Aorta (tissue), 5 donors: ENCODE data around the gene CDKN1A. TPM values are rescaled to one million over a fixed set of nuclear protein-coding genes. Genes with fewer than 3 reads are reported as not detected.

Experiments used
- ATAC-seq: fragments of 200-7000 bp; cut with Tn5 transposase; one replicate; pipeline ENCODE4 v1.9.1; 2022; ENCODE audit warnings: moderate library complexity; ENCODE audit not compliant: low FRiP score
- DNase-seq, 2 donors: peaks; one replicate each; pipeline ENCODE4 v3.0.0-alpha.2; 2020
- H3K27ac ChIP-seq, 2 donors: one replicate each; pipeline ENCODE4 v1.5.1; 2013; ENCODE audit warnings: low read length in 2 of 2, mild to moderate bottlenecking in 2 of 2, moderate library complexity in 2 of 2, control low read depth in 1 of 2, inconsistent platforms in 1 of 2, low read depth in 1 of 2
- H3K27me3 ChIP-seq, 2 donors: one replicate each; pipeline ENCODE4 v1.6.1; 2013; ENCODE audit warnings: control low read depth in 1 of 2, low read length in 1 of 2, mild to moderate bottlenecking in 1 of 2, moderate library complexity in 1 of 2; ENCODE audit not compliant: insufficient read depth in 2 of 2, control insufficient read depth in 1 of 2
- H3K36me3 ChIP-seq, 2 donors: one replicate each; pipeline ENCODE4 v1.6.1; 2013; ENCODE audit warnings: control low read depth in 1 of 2, low read length in 1 of 2, mild to moderate bottlenecking in 1 of 2; ENCODE audit not compliant: insufficient read depth in 2 of 2, control insufficient read depth in 1 of 2
- H3K4me1 ChIP-seq, 2 donors: one replicate each; pipeline ENCODE4 v1.6.1; 2013; ENCODE audit warnings: low read length in 2 of 2, control low read depth in 1 of 2, mild to moderate bottlenecking in 1 of 2, moderate library complexity in 1 of 2; ENCODE audit not compliant: insufficient read depth in 2 of 2, control insufficient read depth in 1 of 2
- H3K4me3 ChIP-seq, 2 donors: one replicate each; pipeline ENCODE4 v1.5.1; 2013; ENCODE audit warnings: low read length in 2 of 2, control low read depth in 1 of 2, mild to moderate bottlenecking in 1 of 2
- H3K9me3 ChIP-seq: one replicate; pipeline ENCODE4 v1.6.1; 2013; ENCODE audit warnings: mild to moderate bottlenecking, low read length; ENCODE audit not compliant: control insufficient read depth
- WGBS, 2 donors: extraction: QIAGEN DNeasy Blood & Tissue Kit; methylation state at CpG; one replicate each; pipeline ENCODE4 v1.1.7; 2013; 5-methylcytosine and 5-hydroxymethylcytosine counted together
- intact Hi-C, 2 donors: fragments of 100-400 bp; cut with DNase I; formaldehyde crosslinking; loops; one replicate each; pipeline versions ENCODE4 v1.14.2 to v1.15.0; 2022
- long read RNA-seq, 2 donors: library from polyadenylated mRNA; unstranded; transcript quantifications; one replicate each; pipeline ENCODE4 v2.0.0, GENCODE V29; 2020 to 2021
- polyA plus RNA-seq, 2 donors: library from polyadenylated mRNA; stranded (reverse); fragments of 200-250 nt; gene quantifications; one replicate each; pipeline ENCODE4 v1.2.3, GENCODE V29; 2013
- total RNA-seq, 2 donors: library from RNA; stranded (reverse); fragmentation: NEBNext Ultra II Directional; extraction: Animal tissue kit (Norgen Biotek cat#: 25700); gene quantifications; one replicate each; pipeline ENCODE4 v1.2.1, GENCODE V29; 2021
- donor health status: healthy with polysubstance abuse.
- donor health status: Bipolar disorder and iron deficiency.
- donor health status: DM: no; HTN: no; CAD: no.
- donor health status: DM: no; HTN: no; CAD: no.
- donor health status: DM: yes; HTN: yes; CAD: no.

The CDKN1A gene
- total RNA-seq (100 to 1,000 TPM; 132 to 296 TPM), polyA plus RNA-seq (100 to 1,000 TPM; 133 to 149 TPM)
- long read RNA-seq, donor 1, transcript CDKN1A-201 (3 exons, 2,180 nt) = major isoform, 1,857 of 2,142 reads
- long read RNA-seq, donor 1, transcript CDKN1A-203 (3 exons, 2,267 nt) = minor isoform, 78 of 2,142 reads
- long read RNA-seq, donor 1, partial matches to known transcripts = 117 of 2,142 reads
- long read RNA-seq, donor 1, other reads (novel, unspliced or antisense) = 87 of 2,142 reads
- long read RNA-seq, donor 2, transcript CDKN1A-201 (3 exons, 2,180 nt) = major isoform, 99 of 126 reads
- long read RNA-seq, donor 2, partial matches to known transcripts = 9 of 126 reads
- long read RNA-seq, donor 2, other reads (novel, unspliced or antisense) = 15 of 126 reads

- Histone ChIP-seq H3K9me3 (no peaks in the 10 kb centered on the region), H3K27me3 (peaks cover 0 to 2% of the 10 kb centered on the region in 2 donors), H3K4me3 (peak within 1 kb of the TSS; percentile 93 to 95), H3K27ac (peak within 1 kb of the TSS; percentile 98 to 99), H3K4me1 (no peaks in the 10 kb centered on the region), H3K36me3 (no peaks in the 10 kb centered on the region)
- ATAC-seq (peak; percentile 89), DNase-seq (peak; percentile 96)
- WGBS, 2 donors = 0% methylated on average over 60 to 63 of the region's 63 CpGs
- intact Hi-C loops = no loop called here
These were observed at the start of gene CDKN1A for GRCh38 chr6:36678488-36679042. Gene CDKN1A (plus strand): TSS chr6:36678714. CDS start chr6:36684102, 5,388 bp downstream.

DNA sequence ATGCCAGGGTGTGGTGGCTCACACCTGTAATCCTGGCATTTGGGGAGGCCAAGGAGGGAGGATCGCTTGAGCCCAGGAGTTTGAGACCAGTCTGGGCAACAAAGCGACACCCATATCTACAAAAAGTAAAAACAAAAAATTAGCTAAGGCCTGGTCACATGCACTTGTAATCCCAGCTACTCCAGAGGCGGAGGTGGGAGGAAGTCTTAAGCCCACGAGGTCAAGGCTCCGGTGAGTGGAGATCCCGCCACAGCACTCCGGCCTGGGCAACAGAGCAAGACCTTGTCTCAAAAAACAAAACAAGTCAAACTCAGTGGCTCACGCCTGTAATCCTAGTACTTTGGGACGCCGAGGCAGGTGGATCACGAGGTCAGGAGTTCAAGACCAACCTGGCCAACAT is 48.7 kb upstream of the CDKN1A start:
- no peak overlapping the region for H3K4me3 ChIP-seq
- WGBS, 2 donors = 91 to 93% methylated on average over 11 of the region's 11 CpGs
- H3K4me1 ChIP-seq = peaks cover 3 to 4% of the 10 kb centered on the region in 2 donors
- no peaks in the 10 kb centered on the region for H3K36me3 ChIP-seq
- intact Hi-C loops = loop anchor here (10.0 kb wide), 1 partner anchor 225 kb away; no protein-coding TSS in a partner anchor
- no peaks in the 10 kb centered on the region for H3K9me3 ChIP-seq
- peak overlapping the region in 1 of 2 donors; percentile 2 for H3K27ac ChIP-seq
- peak in 1 of 2 donors; percentile 44 for DNase-seq
- no peaks in the 10 kb centered on the region for H3K27me3 ChIP-seq
- no peak for ATAC-seq

DNA sequence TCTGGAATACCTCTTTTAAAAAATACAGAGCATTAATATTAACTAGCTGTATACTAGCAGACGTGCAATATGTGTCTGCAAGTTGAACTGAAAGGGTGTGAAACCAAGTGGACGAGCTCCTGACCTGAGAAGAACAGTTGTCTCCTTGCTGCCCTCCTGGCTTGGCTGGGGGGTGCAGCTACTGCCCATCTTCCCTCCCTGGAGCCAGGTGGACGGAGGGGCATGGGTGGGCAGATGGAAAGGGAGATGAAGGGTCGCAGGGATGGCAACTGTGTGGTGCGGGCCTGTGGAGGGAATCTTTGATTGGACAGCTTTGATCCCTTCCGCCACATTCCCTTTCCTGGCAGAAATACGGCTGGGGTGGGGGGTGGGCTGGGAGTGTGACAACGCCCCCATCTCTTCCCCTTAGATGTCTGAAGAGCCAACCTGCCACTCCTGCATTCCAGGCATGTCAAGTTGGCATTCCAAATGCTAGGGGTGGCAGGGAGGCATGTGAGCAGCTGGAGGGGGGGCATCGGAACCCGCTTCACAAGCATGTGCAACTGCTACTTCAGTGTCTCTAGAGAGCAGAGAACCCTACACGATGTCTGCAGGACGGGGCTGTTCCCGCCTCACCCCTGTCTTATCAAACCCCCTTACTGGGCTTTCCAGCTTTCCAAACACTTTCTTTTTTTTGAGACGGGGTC is 47.0 kb upstream of the CDKN1A start:
- ATAC-seq (no peak), DNase-seq (no peak)
- Histone ChIP-seq H3K4me3 (no peak overlapping the region), H3K4me1 (peaks cover 0 to 3% of the 10 kb centered on the region in 2 donors), H3K36me3 (no peaks in the 10 kb centered on the region), H3K27me3 (no peaks in the 10 kb centered on the region), H3K9me3 (no peaks in the 10 kb centered on the region), H3K27ac (no peak overlapping the region)
- intact Hi-C loops = no loop called here
- 66 to 74% methylated on average over 14 of the region's 14 CpGs for WGBS, 2 donors

- Histone ChIP-seq H3K9me3 (no peaks in the 10 kb centered on the region), H3K27ac (no peak overlapping the region), H3K4me1 (peaks cover 0 to 3% of the 10 kb centered on the region in 2 donors), H3K4me3 (no peak overlapping the region), H3K27me3 (no peaks in the 10 kb centered on the region), H3K36me3 (no peaks in the 10 kb centered on the region)
- no peak for ATAC-seq
- WGBS, 2 donors = 91 to 95% methylated on average over 6 of the region's 6 CpGs
- no peak for DNase-seq
- intact Hi-C loops = no loop called here
These were observed 45.1 kb upstream of the CDKN1A start for GRCh38 chr6:36633370-36633769.

- 17 to 19% methylated on average over 9 of the region's 9 CpGs for WGBS, 2 donors
- Histone ChIP-seq H3K4me3 (no peak overlapping the region), H3K27me3 (no peaks in the 10 kb centered on the region), H3K4me1 (peaks cover 0 to 3% of the 10 kb centered on the region in 2 donors), H3K36me3 (no peaks in the 10 kb centered on the region), H3K27ac (peak overlapping the region in 1 of 2 donors; percentile 25), H3K9me3 (no peaks in the 10 kb centered on the region)
- intact Hi-C loops = no loop called here
- DNase-seq = peak; percentile 87 to 89
- peak; percentile 75 for ATAC-seq
These were observed 44.6 kb upstream of the CDKN1A start for GRCh38 chr6:36633915-36634314.

GRCh38 chr6:36634317-36635108 is 44.0 kb upstream of the CDKN1A start:
- intact Hi-C loops = no loop called here
- H3K27ac ChIP-seq = peak overlapping the region in 1 of 2 donors; percentile 25
- no peak for DNase-seq

GRCh38 chr6:36636283-36636682 is 42.2 kb upstream of the CDKN1A start:
- H3K4me1 ChIP-seq = no peaks in the 10 kb centered on the region
- no peak for ATAC-seq
- intact Hi-C loops = no loop called here

More at GRCh38 chr6:36634317-36635108, 44.0 kb upstream of the CDKN1A start:
- WGBS, 2 donors = 79 to 80% methylated on average over 16 of the region's 16 CpGs
- Histone ChIP-seq H3K4me1 (peaks cover 0 to 1% of the 10 kb centered on the region in 2 donors), H3K27me3 (no peaks in the 10 kb centered on the region), H3K36me3 (no peaks in the 10 kb centered on the region), H3K9me3 (no peaks in the 10 kb centered on the region), H3K4me3 (no peak overlapping the region)
- ATAC-seq = no peak

GRCh38 chr6:36636687-36637418 is 41.7 kb upstream of the CDKN1A start:
- Histone ChIP-seq H3K27ac (no peak overlapping the region), H3K27me3 (no peaks in the 10 kb centered on the region), H3K4me1 (no peaks in the 10 kb centered on the region), H3K36me3 (no peaks in the 10 kb centered on the region), H3K4me3 (no peak overlapping the region), H3K9me3 (no peaks in the 10 kb centered on the region)
- DNase-seq (no peak), ATAC-seq (no peak)
- WGBS, 2 donors = 85 to 90% methylated on average over 12 of the region's 12 CpGs
- intact Hi-C loops = no loop called here

More at GRCh38 chr6:36636283-36636682, 42.2 kb upstream of the CDKN1A start:
- 64 to 67% methylated on average over 5 of the region's 5 CpGs for WGBS, 2 donors
- Histone ChIP-seq H3K4me3 (no peak overlapping the region), H3K36me3 (no peaks in the 10 kb centered on the region), H3K27ac (no peak overlapping the region), H3K27me3 (no peaks in the 10 kb centered on the region), H3K9me3 (no peaks in the 10 kb centered on the region)
- no peak for DNase-seq
